ENCODE data around the gene MCRIP2.
A peak's percentile ranks its signal among the peaks of the same experiment; 100 is the strongest.

The MCRIP2 gene

DNA sequence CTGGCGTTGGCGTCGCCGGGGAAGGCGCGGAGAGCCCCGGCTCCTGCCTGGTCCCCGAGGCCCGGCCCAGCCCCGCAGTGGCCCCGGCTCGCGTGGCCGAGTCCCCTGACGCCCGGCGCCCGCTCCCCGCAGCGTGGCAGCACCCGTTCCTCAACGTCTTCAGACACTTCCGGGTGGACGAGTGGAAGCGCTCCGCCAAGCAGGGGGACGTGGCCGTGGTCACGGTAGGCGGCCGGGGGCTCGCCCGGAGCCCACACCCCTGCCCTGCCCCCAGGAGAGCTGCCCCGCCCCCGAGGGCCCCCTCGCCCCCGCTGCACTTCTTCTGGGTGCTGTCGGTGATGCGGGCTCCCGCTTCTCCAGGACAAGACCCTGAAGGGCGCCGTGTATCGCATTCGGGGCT lies 8.0 kb downstream of the MCRIP2 start:
- DNase-seq: peak in 1 of 2 donors; percentile 16

DNA sequence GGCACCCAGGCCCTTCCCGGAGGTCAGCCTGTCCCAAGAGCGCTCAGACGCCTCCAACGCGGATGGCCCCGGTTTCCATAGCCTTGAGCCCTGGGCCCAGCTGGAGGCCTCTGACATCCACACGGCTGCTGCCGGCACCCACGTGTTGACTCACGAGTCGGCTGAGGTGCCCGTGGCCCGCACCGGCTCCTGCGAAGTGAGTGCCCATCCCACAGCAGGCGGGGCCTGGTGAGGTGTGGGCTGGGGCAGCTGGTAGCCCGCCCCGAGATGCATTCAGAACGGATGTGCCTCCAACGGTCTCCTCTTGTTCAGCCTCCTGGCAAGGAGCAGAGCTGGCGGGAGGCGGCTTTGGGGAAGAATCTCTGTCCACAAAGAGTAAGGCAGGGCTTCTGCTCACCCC lies 10.2 kb downstream of the MCRIP2 start:
- no peak for DNase-seq

DNA sequence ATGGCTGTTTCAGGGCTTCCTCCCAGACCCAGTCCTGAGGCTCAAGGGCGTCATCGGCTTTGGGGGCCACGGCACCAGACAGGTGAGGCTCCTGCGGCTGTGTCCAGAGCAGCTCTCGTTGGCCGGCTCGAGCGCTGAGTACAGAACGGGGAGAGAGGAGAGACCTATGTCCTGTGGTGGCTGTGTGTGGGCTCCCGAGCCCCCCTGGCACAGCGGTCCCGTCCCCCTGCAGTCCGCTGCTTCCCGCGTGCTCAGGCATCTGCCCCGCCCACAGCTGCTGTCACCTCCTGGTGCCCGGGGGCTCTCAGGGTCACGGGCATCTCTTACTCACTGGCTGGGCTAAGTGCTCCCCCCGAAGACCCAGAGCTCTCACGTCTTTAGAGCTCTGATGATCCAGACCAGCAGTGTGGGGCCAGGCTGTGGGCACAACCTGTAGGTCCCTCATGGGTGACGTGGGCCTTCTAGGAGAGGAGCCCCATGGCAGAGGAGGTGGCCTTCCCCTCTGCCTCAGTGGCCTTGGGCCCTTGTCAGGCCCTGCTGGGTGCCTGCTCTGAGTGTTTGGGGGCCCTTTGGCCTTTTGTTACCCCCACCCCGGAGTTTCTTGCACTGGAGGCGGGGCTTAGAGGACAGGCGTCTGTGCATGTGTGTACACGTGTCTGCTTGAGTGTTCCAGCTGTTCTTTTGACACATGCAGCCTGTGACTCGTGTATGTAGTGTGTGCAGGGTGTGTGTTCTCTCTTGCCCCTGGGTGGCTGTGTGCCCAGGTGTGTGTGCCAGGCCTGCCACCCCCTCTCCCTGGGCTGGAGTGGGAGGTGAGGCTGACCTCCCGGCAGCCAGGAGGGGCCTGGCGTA lies 11.1 kb downstream of the MCRIP2 start:
- DNase-seq: no peak

DNA sequence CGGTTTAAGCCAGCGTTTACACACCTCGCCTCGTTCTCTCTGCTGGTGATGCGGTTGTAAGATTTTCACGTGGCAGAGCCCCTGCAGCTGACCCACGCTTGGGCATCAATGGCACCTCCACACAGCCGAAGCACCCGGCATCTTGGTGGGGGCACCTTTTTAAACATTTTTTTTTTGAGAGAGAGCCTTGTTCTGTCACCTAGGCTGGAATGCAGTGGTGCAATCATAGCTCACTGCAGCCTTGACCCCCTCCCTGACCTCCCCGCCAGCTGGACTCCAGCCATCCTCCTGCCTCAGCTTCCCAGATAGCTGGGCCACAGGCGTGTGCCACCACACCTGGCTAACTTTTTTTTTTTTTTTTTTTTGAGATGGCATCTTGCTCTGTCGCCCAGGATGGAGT lies 12.4 kb downstream of the MCRIP2 start:
- no peak for DNase-seq

DNA sequence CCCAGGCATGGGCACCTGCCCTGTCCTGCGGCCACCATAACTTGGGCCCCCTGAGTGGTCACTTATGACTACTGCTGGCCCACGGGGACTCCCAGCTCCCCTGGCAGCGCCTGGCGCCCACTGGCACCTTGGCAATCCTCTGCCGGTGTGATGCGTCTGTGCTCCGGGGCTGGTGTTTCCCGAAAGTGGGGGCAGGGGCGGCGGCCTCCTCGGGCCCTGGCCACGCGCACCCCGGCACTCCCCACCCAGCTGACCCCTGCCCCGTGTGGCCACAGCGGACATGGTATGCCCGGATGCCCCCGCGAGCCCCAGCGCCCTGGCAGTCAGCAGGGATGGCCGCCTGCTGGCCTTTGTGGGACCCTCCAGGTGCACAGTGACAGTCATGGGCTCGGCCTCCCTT lies 15.9 kb downstream of the MCRIP2 start:
- no peak for DNase-seq

DNA sequence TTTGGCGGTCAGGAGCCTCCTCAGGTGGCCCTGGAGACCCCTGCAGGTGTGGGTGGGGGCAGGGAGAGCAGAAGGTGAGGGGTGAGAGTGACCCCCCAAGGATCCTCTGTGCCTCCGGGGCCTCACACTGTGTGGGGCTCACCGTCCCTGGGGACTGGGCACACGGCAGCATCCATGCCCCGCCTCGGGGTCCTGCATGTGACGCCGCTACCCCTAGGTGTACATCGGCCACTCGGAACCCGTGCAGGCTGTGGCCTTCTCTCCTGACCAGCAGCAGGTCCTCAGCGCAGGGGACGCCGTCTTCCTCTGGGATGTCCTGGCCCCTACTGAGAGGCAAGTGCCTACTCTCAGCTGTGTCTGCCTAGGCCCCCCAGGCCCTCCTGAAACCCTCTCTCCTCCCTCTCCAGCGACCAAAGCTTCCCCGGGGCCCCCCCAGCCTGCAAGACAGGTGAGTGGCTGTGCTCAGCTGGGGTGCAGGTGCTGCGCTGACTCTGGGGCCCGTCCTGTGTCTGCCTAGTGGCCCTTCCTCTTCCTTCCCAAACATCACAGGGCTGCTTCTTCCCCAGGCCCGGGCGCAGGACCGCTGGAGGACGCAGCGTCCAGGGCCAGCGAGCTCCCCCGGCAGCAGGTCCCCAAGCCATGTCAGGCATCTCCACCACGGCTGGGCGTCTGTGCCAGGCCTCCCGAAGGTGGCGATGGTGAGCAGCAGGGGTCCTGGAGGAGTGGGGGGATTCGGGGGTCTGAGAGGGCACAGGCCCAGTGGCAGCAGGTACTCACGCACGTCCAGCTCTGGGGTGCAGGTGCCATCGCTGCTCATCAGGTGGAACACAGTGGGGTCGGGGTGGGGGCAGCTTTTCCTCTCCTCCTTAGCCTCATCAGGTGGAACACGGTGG lies 17.3 kb downstream of the MCRIP2 start:
- no peak for DNase-seq

DNA sequence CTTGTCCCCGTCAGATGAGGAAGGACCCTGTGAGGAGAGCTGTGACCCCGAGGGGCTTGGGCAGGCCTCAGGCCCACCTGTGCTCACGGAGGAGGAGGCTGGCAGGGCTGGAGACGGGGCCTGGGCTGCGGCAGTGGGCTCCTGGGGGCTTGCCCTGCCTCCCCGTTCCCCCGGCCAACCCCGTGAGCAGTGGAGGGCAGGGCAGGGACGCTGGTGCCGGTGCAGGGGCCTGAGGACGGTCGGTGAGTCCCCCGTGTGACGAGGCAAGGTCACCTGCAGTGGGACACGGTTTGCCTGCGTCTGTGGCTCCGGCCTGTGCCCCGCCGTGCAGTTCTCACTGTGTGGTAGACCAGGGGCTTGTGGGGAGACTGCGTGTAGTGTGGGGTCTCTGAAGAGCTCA lies 18.0 kb downstream of the MCRIP2 start:
- no peak for DNase-seq

DNA sequence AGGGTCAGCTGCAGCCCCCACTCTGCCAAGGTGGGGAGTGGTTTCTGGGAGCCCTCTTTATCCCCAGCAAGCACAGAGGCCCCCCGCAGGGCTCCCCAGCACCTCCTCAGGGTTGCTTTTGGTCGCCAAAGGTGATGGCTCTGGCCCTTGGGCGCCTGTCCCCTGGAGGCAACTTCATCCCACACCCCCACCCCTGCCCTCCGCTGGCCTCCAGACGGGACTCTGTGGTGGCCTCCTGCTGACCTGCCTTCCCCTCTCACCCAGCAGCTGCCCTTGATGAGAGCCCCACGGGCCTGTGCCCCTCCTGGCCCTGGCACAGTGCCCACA lies 18.5 kb downstream of the MCRIP2 start:
- DNase-seq: no peak

DNA sequence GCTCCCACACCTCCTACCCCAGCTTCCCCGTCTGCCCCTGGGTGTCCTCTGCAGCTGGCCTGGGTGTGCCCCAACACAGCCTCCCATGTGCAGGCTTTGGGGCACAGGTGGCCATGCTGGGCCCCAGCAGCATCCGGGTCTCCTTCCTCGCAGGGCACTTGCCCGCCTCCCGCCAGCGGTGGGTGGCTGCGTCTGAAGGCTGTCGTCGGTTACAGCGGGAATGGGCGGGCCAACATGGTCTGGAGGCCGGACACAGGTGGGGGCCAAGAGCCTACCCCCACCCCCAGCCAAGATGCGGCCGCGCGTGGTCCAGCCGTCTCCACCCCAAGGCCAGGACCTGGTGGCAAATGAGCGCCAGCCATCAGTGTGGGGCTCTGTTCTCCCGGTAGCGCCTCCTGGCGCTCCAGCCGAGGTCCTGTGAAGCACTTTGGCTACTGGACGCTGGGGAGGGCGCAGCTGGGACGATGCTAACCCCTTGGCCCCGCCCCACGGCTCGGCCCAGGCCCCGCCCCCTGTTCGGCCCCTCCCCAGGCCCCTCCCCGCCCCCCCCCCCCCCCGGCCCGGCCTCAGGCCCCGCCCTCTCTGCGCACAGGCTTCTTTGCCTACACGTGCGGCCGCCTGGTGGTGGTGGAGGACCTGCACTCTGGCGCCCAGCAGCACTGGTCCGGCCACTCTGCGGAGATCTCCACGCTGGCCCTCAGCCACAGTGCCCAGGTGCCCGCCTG lies 19.0 kb downstream of the MCRIP2 start:
- peak; percentile 89 to 94 for DNase-seq

DNA sequence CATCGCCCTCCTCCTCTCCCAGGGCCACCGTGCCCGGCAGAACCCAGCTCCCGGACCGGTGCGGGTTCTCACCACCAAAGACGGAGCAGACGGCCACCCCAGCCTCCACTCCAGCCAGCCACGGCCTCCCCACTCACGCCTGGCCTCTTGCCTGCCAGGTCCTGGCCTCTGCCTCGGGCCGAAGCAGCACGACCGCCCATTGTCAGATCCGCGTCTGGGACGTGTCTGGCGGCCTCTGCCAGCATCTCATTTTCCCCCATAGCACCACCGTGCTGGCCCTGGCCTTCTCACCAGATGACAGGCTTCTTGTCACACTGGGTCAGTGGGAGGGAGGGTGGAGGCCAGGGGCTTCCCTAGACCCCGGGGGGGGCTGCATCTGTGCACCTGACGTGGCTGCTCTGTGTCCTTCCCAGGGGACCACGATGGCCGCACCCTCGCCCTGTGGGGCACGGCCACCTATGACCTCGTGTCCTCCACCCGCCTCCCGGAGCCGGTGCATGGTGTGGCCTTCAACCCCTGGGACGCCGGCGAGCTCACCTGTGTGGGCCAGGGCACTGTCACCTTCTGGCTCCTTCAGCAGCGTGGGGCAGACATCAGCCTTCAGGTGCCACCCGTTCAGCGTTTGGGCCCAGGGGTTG lies 19.7 kb downstream of the MCRIP2 start:
- DNase-seq: no peak

DNA sequence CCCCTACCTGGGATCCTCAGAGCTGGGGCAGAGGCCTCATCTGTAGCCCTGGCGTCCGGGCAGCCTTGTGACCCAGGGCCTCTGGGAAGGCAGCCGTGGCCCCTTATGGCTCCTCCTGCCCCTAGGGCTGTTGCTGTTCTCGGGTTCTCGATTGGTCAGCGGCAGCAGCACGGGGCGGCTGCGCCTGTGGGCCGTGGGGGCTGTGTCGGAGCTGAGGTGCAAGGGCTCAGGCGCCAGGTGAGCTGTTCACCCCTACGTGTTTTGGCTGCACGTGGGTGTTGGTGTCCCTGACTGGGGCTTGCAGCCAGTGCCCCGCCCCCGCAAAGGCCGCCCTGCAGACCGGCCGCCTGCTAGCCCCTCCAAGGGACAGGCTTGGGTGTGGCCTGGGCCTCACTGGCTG lies 20.5 kb downstream of the MCRIP2 start:
- no peak for DNase-seq

DNA sequence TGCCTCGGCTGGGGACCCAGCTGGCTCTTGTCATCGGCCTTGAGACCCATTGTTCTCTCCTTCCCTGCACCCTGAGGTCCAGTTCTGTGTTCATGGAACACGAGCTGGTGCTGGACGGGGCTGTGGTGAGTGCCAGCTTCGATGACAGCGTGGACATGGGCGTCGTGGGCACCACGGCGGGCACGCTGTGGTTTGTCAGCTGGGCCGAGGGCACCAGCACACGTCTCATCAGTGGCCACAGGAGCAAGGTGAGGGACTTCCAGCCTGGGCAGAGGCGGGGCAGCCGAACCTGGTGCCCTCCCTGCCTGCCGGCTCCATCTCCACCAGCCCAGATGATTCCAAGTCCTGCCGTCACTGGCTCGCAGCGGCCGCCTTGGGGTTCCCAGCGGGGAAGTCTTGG lies 21.0 kb downstream of the MCRIP2 start:
- no peak for DNase-seq

DNA sequence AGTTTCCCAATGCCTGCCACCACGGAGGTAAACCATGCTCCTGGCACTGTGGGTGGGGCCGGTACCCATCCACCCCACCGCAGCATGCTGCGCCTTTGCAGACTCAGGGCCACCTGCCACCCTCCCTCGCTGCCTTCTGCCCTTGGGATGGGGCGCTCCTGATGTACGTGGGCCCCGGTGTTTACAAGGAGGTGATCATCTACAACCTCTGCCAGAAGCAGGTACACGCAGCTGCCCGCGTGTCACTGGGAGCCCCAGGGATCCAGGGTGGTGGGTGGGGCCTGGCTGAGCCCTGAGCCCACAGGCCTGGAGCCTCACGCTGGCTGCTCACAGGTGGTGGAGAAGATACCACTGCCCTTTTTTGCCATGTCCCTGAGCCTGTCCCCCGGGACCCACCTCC lies 24.9 kb downstream of the MCRIP2 start:
- no peak for DNase-seq

DNA sequence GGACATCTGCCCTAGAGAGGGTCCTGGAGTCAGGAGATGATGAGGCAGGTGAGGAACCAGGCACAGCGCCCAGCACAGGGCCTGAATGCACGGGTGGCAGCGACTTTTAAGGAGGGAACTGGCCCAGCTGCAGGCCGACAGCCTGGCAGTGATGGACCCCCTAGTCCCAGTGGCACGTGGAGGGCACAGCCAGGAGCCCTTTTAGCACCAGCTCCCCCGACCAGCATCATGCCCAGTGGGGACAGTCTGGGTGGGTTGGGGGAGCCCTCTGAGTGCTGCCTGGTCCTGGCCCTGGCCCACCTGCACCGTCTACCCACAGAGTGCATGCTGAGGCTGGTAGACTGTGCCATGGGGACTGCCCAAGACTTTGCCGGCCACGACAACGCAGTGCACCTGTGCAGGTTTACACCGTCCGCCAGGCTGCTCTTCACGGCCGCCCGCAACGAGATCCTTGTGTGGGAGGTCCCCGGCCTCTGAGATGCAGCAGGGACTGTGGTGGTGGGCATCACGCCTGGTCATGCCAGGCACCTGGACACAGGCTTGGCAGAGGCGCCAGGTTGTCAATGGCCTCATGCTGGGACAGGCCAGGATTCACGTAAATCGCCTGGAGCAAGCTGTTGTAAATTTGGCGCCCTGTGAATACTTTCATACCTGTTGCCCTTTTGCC lies 25.6 kb downstream of the MCRIP2 start:
- no peak for DNase-seq

DNA sequence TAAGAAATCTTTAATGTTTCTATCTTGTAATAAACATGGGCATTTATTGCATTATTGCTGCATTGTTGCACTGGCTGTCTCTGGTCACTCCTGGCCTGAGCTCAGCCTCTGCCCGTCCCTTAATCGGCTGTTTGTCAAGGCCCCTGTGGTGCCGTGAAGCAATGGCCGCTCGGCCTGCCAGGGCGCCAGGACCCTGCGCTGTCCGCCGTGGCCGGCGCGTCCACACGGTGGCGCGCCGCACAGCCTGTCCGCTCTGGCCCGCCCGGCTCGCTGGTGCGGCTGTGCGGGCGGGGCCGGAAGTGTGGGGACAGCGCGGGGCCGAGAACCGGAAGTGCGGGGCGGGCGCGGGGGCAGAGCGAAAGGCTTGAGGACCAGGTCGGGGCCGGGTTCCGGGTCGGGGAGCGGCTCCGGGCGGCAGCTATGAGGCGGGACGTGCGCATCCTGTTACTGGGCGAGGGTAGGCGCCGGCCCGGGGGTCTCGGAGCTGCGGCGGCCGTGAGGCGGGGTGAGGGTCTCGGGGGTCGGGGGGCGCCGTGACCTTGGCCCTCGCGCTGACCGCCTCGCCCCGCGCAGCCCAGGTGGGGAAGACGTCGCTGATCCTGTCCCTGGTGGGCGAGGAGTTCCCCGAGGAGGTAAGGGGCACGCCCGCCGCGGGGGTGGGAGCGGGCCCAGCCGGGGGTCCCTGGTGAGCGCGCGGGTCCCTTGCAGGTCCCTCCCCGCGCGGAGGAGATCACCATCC lies 26.3 kb downstream of the MCRIP2 start, which contains the start of gene RHOT2:
RHOT2 (plus strand) TSS at position 353 of the 739 bp plus-strand sequence; CDS start at position 421, 68 bp downstream.
- peak; percentile 94 to 96 for DNase-seq

DNA sequence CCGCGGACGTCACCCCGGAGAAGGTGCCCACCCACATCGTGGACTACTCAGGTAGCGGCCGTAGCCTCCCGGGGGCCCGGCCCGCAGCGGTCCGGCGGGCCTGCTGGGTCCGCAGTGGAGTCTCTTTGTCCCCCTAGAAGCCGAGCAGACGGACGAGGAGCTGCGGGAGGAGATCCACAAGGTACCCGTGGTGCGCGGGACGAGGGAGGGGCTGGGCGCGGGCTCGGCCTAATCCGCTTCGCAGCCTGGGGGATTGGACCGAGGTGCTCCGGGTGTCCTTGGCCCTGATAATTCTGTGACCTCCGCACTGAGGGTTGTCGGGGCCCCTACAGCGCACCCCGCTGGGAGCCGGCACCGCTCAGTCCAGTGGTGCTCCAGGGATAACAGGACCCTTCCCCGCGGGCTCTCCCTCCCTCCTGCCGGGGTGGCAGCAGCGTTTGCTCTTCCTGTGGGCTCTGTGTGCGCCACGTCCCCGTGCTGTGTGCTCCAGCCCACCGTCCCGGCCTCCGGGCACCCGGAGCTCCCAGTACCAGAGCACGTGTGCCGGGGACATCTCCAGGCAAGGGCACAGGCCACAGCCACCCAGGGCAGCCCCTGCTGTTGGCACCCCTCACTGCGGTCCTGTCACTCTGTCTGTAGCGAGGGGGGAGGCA lies 27.0 kb downstream of the MCRIP2 start:
- DNase-seq: no peak

DNA sequence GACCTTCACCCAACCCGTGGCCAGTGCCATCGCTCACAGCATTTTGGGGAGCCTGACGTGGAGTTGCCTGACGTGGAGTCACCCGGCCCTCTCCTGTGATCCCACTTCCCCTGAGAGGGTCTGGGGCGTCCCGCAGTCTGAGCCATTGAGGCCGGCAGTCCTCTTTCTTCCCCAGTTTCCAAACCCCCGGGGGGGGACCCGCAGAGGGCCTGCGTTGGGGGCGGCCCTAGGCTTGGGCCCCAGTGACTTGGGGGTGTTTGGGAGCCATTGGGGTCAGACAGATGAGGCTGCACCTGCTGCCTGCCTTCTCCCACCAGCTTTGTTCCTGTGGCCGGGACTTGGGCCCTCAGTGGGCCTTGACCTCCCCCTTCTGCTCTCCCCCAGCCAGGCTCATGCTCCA lies 28.0 kb downstream of the MCRIP2 start:
- no peak for DNase-seq

DNA sequence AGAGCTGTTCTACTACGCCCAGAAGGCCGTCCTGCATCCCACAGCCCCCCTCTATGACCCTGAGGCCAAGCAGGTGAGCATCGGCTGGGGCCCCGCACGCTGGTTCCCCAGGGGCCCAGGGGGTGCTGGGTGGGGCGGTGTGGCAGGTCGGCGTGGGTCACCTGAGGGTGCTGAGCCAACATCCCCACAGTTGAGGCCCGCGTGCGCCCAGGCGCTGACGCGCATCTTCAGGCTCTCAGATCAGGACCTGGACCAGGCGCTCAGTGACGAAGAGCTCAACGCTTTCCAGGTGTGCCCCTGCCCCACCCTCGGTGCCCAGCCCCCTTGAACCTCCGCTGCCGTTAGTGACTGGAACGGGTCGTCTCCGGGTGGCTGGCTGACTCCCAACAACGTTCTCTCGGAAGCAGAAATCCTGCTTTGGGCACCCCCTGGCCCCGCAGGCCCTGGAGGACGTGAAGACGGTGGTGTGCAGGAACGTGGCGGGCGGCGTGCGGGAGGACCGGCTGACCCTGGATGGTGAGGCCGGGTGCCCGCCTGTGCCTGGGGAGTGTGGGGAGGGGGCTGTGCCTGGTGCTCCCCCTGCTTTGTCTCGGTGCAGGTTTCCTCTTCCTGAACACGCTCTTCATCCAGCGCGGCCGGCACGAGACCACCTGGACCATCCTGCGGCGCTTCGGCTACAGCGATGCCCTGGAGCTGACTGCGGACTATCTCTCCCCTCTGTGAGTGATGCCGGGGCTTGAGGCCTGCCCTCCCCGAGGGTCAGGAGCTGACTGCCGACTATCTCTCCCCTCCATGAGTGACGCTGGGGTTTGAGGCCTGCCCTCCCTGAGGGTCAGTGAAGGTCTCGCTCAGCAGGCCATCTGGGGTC lies 29.1 kb downstream of the MCRIP2 start:
- DNase-seq: no peak

DNA sequence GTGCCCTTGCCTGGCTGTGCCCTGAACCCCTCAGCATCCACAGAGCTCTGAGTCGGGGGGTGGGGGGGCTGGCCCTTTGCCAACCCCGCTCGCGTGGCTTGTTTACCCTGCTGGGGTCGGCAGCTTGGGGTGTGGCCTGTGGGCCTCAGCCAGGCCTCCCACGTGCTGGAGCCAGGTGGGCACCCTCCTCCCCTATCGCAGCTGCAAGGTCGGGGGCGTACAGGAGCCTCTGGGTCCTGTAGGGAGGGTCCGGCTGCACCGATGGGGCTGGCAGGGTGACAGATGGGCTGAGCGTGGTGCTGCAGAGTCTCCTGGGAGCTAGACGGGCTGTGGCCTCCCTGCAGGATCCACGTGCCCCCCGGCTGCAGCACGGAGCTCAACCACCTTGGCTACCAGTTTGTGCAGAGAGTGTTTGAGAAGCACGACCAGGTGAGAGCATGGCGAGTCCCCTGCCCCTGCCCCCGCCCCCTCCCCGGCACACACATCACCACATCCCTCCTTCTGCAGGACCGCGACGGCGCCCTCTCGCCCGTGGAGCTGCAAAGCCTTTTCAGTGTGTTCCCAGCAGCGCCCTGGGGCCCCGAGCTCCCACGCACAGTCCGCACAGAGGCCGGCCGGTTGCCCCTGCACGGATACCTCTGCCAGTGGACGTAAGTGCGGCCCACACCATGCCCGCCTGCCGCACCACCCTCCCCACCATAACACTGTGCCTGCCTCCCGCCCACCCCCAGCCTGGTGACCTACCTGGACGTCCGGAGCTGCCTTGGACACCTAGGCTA lies 29.9 kb downstream of the MCRIP2 start:
- no peak for DNase-seq
